ENCODE measurements around the gene CROCC2.

CROCC2 gene

DNA sequence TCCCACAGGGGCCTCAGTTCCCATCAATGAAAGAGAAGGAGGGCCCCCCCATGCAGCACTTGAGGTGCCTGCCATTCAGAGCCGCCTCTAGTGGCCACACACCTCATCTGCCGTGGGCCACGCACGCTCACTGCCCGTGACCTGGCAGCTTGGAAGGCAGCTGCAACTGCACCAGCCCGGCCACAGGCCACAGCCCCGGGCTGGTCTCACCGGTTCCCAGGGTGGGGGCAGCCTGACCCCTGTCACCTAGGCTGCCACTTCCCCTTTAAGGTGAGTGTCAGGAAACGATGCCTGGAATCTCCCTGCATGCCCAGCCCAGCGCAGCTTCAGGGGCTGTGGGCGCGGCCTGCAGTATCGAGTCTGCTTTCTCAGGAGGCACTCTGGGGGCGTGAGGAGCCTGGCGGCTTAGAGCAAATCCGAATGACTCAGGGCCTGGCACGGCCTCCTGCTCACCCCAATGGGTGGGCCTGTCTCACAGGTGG, 12.7 kb upstream of the CROCC2 start:
- no peak for DNase-seq

- no peak for DNase-seq
Measured at GRCh38 chr2:240894006-240894405, 12.1 kb upstream of the CROCC2 start.

DNA sequence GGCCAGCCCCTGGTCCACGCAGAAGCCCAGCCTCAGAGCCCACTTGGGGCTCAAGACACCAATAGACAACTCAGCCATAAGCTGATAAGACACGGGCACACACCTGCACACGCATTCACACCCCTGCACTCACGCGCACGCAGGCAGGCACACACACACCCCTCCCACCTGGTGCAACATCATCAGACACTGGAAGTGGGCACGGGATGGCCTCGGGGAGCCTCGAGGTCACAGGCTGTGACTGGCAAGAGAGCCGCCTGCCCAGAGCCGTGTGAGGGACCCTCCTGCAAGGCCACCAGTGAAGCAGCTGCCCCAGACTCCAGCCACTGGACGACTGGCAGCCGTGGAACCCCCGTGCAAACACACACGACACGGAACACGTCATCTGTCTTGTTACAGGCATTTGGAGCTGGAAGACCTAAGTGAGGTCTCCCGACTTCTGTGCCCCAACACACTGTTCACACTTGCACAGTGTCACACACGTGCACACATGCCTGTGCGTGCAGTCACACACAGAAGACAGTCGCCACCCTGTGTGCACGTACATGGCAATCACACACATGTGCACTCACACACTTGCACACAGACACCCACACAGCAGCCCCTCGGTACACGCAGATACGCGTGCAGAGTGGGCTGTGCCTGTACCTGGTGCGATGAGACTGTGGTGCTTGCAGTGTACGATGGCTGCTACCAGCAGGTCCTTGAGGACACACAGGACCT, 11.1 kb upstream of the CROCC2 start:
- no peak for DNase-seq

DNA sequence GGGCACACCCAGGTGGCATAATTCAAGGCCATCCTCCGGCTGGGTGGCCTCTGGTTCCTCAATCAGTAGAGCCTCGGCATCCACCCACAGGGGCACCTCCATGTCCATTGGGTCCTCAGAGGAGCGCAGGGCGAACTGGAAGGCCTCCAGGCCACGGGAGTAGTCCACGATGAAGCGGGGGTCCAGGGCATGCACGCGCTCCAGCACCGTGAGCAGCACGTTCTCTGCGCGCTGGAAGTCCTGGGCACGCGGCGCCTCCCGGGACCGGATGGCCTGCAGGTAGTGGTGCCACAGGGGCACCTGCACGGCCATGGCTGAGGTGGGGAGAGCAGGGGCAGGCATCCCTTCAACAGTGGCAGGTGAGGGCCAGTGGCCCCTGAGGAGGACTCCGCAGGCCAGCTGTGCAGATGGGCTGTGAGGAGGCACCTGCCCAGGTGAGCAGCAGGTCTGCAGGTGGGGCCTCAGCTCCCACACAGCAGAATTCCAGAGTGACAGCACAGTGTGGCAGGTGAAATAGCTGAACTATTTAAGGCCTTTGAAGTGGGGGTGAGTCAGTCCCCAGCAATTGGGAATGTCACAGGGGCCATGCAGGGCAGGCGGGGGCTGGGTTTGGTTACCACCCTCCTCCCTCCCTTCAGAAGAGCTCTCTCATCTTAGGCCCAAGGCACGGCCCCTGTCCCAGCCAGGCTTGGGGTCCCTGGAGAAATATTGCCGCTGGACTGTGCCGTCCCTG, 10.3 kb upstream of the CROCC2 start, which contains the start of gene MAB21L4:
MAB21L4 (minus strand) TSS at position 501 of the 733 bp plus-strand sequence; CDS start at position 342, 159 bp downstream.
- no peak for DNase-seq

- no peak for DNase-seq
Measured at GRCh38 chr2:240896394-240896793, 9.7 kb upstream of the CROCC2 start.

DNA sequence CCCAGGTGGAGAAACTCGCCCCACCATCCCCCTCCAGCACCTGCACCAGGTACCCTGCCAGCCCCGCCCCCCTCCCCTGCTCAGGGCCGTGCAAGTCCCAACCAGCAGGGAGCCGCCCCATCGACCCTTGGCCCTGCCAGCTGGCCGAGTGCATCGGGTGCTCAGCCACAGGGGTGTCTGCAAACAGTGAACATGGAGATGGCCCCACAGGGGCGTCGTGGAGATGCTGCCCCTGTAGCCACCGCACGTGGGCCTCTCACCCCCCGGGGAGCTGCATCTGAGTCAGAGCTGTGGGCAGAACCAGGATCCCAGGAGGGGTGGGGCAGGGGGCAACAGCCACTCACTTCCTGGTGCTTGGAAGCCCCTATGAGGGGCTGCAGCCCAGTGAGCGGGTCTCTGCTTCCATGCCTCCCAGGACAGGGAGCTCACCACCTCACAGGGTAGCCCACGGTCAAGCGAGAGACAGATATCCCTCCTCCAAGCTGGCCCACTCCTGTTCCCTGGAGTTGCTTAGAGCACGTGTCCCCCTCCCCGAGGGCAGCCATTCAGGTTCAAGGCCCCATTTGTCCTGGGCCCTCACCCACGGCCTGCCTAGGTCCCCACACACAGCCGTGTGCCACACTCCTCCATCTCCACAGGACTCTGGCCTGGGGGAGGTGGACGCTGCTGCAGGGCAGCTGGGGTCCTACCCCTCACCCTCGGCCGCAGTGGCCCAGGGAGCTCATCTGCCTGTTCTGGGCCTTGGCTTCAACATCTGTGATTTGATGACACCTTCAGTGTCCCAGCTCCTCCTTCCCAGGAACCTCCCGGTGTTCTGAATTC, 9.1 kb upstream of the CROCC2 start:
- DNase-seq, result no peak

GRCh38 chr2:240898108-240898730, 7.9 kb upstream of the CROCC2 start:
- no peak for DNase-seq

DNA sequence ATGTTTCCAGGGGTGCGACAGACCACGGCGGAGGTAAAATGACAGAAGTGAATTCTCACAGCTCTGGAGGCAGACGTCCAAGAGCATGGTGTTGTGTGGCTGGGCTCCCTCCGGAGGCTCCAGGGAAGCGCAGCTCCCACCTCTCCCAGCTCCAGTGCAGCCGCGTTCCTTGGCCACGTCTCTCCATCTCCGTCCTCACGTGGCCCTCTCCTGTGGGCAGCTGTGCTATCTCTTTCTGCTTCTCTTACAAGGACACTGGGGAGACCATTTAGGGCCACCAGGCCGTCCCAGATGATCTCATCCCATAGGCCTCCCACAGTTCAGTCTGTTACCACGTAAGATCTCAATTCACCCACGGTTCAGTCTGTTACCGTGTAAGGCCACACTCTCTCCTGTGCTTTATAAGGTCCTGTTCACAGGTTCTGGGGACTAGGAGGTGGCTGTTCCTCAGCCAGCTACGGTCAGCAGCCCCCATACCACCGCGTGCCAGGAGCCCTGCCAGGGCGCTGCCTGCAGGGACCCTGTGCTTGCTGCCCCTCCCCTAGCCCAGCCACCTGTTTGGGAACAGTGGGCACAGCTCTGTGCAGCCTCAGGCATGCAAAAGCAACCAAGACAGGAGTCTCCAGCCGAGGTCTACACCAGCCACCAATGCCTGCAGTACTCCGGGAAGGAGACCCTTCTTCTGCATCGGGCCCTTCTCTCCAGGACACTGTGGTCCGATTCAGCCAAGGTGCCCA, 7.2 kb upstream of the CROCC2 start:
- DNase-seq, result no peak

- DNase-seq, result no peak
Measured at GRCh38 chr2:240899468-240899865, 6.7 kb upstream of the CROCC2 start.

- DNase-seq, result no peak
Measured at GRCh38 chr2:240900141-240900860, 5.8 kb upstream of the CROCC2 start.

GRCh38 chr2:240901986-240902614, 4.0 kb upstream of the CROCC2 start:
- DNase-seq, result no peak

DNA sequence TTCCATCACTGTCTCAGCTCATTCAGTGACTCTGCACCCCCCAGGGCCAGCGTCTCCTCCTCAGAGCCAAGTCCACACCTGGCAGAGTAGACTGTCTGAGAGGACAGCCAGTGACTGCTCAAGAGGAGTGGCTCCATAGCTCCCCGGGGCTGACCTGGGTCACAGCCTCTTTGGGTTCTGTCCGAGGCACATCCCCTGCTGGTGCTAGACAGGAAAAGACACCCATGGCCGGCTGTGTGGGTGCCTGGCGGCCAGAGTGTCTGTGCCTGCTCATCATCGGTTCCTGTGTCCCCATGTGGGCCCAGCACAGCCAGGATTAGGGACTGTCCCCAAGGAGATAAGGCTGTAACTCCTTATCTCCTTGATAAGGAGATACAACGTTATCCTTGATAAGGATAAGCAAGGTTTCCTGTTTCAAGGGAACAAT, 3.5 kb upstream of the CROCC2 start:
- DNase-seq, result no peak

DNA sequence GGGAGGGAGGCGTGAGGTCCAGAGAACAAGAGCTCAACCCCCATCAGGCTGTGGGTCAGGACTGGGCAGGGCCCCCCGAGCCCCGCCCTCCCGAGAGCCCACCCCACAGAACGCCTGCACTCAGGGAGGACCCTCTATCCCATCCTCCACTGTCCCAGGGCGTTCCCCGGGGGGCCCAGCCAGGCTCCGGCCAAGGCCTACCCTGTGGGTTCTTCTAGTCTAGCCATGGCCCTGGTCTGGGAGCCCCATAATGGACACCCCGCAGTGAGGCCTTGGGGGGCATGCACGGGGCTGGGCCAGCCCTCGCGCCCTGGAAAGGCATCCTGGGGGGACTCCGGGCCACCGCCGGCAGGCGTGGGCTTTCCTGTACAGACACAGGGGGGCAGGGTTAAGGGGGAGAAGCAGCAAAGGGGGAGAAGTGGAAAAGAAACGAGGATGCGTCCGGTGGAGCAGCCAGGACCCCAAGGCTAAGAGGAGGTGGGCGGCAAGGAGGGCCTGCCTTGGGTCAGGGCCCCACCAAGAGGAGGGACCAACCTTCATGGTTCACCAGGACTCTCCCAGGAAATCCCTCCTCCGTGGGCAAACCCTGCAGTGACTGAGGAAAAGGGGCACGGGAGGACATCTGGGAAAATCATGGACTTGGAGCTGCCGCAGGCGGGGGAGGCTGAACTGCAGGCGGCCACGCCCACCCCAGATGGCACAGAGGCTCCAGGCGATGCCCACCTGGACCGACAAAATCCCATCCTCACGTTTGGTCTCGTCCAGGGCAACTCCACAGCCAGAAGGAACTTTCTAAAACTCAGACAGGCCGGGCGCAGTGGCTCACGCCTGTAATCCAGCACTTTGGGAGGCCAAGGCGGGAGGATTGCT, 2.7 kb upstream of the CROCC2 start:
- no peak for DNase-seq

DNA sequence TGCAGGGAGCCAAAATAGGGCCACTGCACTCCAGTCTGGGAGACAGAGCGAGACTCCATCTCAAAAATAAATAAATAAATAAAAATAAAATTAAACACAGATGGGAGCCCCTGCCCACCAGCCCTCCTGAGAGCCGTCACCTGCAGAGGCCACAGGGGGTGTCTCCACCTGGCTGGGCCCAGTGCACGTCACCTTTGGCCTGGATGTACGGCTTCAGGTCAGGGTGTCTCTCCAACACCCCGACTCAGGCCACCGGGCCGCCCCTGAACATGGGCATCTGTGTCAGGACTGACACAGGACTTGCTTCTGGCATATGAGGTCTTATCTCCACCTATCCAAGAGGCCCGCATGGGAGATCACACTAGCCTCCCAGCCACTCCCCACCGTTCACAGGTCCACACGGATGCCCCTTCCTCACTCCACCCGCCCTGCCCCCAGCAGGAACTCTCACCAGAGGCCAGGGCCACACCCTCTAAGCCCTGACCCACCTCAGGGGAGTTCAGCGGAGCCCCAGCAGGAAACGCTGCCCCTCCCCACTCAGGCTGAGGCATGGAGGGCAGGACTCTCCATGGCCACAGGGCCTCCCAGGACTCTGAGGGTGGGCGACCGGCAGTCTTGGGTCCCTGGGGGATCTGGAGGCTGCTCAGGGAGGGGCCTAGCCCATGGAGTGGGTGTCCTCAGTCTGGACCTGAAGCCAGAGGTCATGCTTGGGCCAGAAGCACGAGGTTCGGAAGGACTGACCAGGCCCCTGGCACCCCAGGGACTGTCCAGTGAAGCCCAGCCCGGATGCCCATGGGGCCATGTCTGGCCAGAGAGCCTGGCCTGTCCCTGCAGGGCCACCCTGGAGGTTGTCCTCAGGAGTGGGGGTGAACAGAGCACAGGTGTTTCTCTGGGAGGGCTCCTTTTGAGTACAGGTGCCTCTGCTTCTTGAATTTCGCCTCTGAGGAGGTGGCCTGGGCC, 1.6 kb upstream of the CROCC2 start:
- DNase-seq, result no peak

- no peak for DNase-seq
Measured at GRCh38 chr2:240905176-240905781, 857 bp upstream of the CROCC2 start.

DNA sequence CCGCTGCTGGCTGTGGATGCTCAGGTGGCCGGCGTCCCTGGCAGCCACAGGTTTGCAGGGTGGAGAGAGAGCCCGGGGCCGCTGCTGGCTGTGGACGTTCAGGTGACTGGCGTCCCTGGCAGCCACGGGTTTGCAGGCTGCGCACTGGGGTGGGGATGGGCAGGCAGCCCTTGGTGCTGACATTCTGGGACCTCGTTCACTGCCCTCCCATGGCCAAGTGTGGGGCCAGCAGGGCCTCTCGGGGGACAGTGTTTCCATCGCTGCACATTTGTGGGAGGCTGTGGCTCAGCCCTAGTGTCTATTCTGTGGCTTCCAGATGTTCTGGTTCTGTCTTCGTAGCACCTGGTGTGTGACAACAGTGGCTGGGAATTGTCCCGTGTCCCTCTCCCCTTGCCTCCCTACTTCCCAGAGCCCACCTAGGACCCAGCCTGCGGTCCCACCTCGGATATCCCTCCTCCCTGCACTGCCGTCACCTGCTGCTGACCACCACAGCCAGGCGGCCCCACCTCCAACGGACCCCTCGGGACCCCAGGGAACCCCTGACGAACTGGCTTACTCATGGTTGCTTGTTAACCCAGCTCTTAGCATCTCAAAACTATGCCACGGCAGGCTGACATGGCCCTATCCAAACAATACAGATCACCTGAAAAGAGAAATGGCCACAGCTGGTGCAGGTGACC, 915 bp downstream of the CROCC2 start:
- DNase-seq, result no peak

DNA sequence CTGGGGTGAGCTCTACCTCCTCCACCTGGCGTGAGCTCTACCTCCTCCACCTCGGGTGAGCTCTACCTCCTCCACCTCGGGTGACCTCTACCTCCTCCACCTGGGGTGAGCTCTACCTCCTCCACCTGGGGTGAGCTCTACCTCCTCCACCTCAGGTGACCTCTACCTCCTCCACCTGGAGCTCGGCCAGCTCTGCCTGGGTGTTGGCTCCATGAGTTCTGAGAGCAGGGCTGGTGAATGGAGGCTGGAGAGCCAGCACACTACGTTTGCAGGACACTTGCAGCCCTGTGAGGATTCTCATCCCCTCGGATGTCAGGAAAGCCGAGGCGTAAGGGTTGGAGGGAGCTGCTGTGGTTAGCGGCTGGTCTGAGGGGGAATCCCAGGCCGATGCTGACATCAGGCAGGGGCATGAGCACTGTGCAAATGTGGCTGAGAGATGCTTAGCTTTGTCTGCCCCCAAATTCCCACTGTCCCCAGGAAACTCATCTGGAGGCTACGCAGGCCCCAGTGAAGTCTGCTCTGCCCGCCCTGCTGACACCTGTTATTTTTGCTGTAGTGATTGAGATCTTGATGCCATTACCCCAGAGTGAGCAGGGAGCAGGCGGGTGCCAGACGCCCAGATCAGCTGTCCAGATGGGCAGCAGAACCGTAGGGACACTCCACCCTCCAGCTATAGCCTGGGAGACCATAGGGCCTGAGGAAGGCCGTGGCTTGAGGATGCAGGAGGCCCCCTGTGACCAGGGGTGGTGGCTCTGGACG, 3.3 kb downstream of the CROCC2 start:
- DNase-seq, result no peak
